HepG2 (cell line): ENCODE measurements around the gene TNFAIP1. TPM values are rescaled to one million over a fixed set of nuclear protein-coding genes. Genes with fewer than 3 reads are reported as not detected.

ENCODE experiments used
- ATAC-seq: fragments of 200-7000 bp; cut with Tn5 transposase; 3 replicates; pipeline ENCODE4 v1.9.1; 2020; ENCODE audit warnings: mild to moderate bottlenecking, moderate library complexity
- BruUV-seq: library from RNA; stranded (reverse); fragments of 400-500 nt; replicated peaks from 2 replicates; lab custom pipeline; 2021; lab: Mats Ljungman, UMichigan
- CTCF ChIA-PET: fragments of 300-600 bp; formaldehyde crosslinking; extraction: SDS; loops from one replicate; lab custom pipeline; 2021; ENCODE audit warnings: low total read pairs, inconsistent platforms, low intra/inter-chr PET ratio; lab: Yijun Ruan, JAX
- POLR2A ChIA-PET: fragments of 350-600 bp; sonication (Branson Sonifier 250); formaldehyde crosslinking; loops from one replicate; lab custom pipeline; 2020; ENCODE audit warnings: antibody characterized with exemption, inconsistent platforms; lab: Yijun Ruan, JAX
- DNase-seq: peaks from one replicate; pipeline ENCODE4 v3.0.0-alpha.2; 2015; ENCODE audit warnings: low spot score
- FAIRE-seq: peaks from 3 replicates; lab custom pipeline; 2011; peaks lifted over from hg19 to GRCh38; lab: Jason Lieb, UNC
- H2AFZ ChIP-seq: one replicate; pipeline ENCODE4 v1.6.1; 2011; ENCODE audit warnings: low read length, inconsistent platforms
- H3K27ac ChIP-seq: fragments of 300-600 bp; 3 replicates; pipeline ENCODE4 v1.8.0; 2011; ENCODE audit warnings: mixed run types, mild to moderate bottlenecking, mixed read lengths, low read length, inconsistent platforms; ENCODE audit not compliant: insufficient read depth; ENCODE audit errors: extremely low read length
- H3K27me3 ChIP-seq, 2 experiments: fragments of 200-600 bp in 1 of 2; 2 replicates in 1 of 2; 3 replicates in 1 of 2; pipeline versions ENCODE4 v1.6.0 to v1.8.0; 2011; ENCODE audit warnings: low read length in 2 of 2, mild to moderate bottlenecking in 2 of 2, moderate library complexity in 2 of 2, inconsistent platforms in 1 of 2; ENCODE audit not compliant: insufficient read depth in 2 of 2, control insufficient read depth in 1 of 2
- H3K36me3 ChIP-seq, 2 experiments: fragments of 200-600 bp in 1 of 2; replicated peaks in 1 of 2; 2 replicates in 1 of 2; 3 replicates in 1 of 2; pipeline versions ENCODE4 v1.5.1 to v1.8.0; 2011; ENCODE audit warnings: low read length in 2 of 2, inconsistent platforms in 1 of 2; ENCODE audit not compliant: insufficient read depth in 2 of 2, control insufficient read depth in 1 of 2
- H3K4me1 ChIP-seq: 2 replicates; pipeline ENCODE4 v1.5.1; 2012; ENCODE audit warnings: low read length, inconsistent platforms; ENCODE audit not compliant: insufficient read depth
- H3K4me2 ChIP-seq: 2 replicates; pipeline ENCODE4 v1.6.0; 2011; ENCODE audit warnings: low read depth, low read length, inconsistent platforms
- H3K4me3 ChIP-seq, 3 experiments: fragments of 200-600 bp in 1 of 3; sonication (generic), shearing (Covaris generic) in 1 of 3; replicated peaks in 1 of 3; 2 replicates each; pipeline ENCODE4 v1.5.1; 2011 to 2016; ENCODE audit warnings: low read length in 3 of 3, inconsistent platforms in 2 of 3, low read depth in 2 of 3, mild to moderate bottlenecking in 2 of 3, control low read depth in 1 of 3, mixed read lengths in 1 of 3; ENCODE audit not compliant: insufficient read depth in 1 of 3
- H3K79me2 ChIP-seq: one replicate; pipeline ENCODE4 v1.6.1; 2011; ENCODE audit warnings: low read length, inconsistent platforms; ENCODE audit not compliant: insufficient read depth
- H3K9ac ChIP-seq: 2 replicates; pipeline ENCODE4 v1.6.0; 2011; ENCODE audit warnings: mild to moderate bottlenecking, low read depth, low read length, inconsistent platforms; ENCODE audit not compliant: insufficient read depth
- H3K9me3 ChIP-seq: 2 replicates; pipeline ENCODE4 v1.5.1; 2012; ENCODE audit warnings: mild to moderate bottlenecking, low read length
- H4K20me1 ChIP-seq: 2 replicates; pipeline ENCODE4 v1.6.0; 2011; ENCODE audit warnings: inconsistent platforms, mild to moderate bottlenecking, low read length, moderate library complexity; ENCODE audit not compliant: insufficient read depth
- GFI1 ChIP-seq: sonication (generic); formaldehyde crosslinking; IDR thresholded peaks from 2 replicates; pipeline ENCODE4 v1.5.0; 2020; ENCODE audit warnings: missing genetic modification reagents, mild to moderate bottlenecking, borderline replicate concordance
- HMG20A ChIP-seq: IDR thresholded peaks from 2 replicates; pipeline ENCODE4 v1.6.1; 2016; ENCODE audit warnings: borderline replicate concordance
- NR2C2 ChIP-seq: sonication (generic); formaldehyde crosslinking; IDR thresholded peaks from 2 replicates; pipeline ENCODE4 v1.4.0; 2020; ENCODE audit warnings: missing genetic modification reagents, mild to moderate bottlenecking, moderate library complexity, borderline replicate concordance
- ZBTB33 ChIP-seq: sonication (generic); formaldehyde crosslinking; IDR thresholded peaks from 2 replicates; pipeline ENCODE4 v1.4.0; 2020; ENCODE audit warnings: missing genetic modification reagents
- ZNF281 ChIP-seq: sonication (generic); formaldehyde crosslinking; IDR thresholded peaks from 2 replicates; pipeline ENCODE4 v1.4.0; 2020; ENCODE audit warnings: missing genetic modification reagents, borderline replicate concordance
- WGBS: methylation state at CpG from one replicate; pipeline ENCODE4 v1.1.6; 2017; ENCODE audit warnings: low lambda C conversion rate; 5-methylcytosine and 5-hydroxymethylcytosine counted together
- in situ Hi-C: cut with HindIII; loops from 2 replicates; pipeline ENCODE4 v1.10.0; 2017; ENCODE audit warnings: low pct_unique_long_range_greater_than_20kb; ENCODE audit not compliant: extremely low pct_ligation_motif_present
- intact Hi-C: fragments of 100-400 bp; cut with micrococcal nuclease; formaldehyde crosslinking; loops from one replicate; pipeline ENCODE4 v1.10.0; 2022; ENCODE audit not compliant: unreplicated experiment
- polyA plus RNA-seq, 8 experiments: library from polyadenylated mRNA; depleted of rRNA in 3 of 8; stranded (reverse) in 7 of 8; unstranded in 1 of 8; fragments of >200 nt; fragmentation: Illumina TruSeq in 4 of 8; extraction: Trizol in 4 of 8; gene quantifications; 2 replicates each; pipeline versions ENCODE4 v1.2.1 to v1.2.3, GENCODE V29; 2011 to 2016; ENCODE audit warnings: low read depth in 4 of 8, missing spikeins in 1 of 8, mixed read lengths in 1 of 8; ENCODE audit not compliant: insufficient read depth in 1 of 8
- total RNA-seq, 5 experiments: library from RNA; depleted of rRNA; stranded (reverse); fragments of >200 nt; fragmentation: Illumina TruSeq; extraction: Trizol; gene quantifications; 2 replicates each; pipeline ENCODE4 v1.2.3, GENCODE V29; 2016; ENCODE audit warnings: low read depth in 1 of 5

TNFAIP1 gene
- total and polyA plus RNA-seq, 2 of the 13 experiments (the other 11 are each of a cell fraction or from before 2014, with no cell fraction given) = 17.5 to 40.6 TPM

GRCh38 chr17:28379814-28380801 is 44.5 kb downstream of the TNFAIP1 start (continued):
- TF ChIP-seq HMG20A (CRISPR knock-in tag) (peak; percentile 57; the same call in 1 of the 2 replicates), NR2C2 (CRISPR knock-in tag) (peak; percentile 54; the same call in 1 of the 2 replicates), ZNF281 (peak; percentile 51; the same call in 1 of the 2 replicates)

- H4K20me1 ChIP-seq = no peaks in the 10 kb centered on the region
- in situ Hi-C loops = no loop called here
- no peaks in the 10 kb centered on the region for H3K9me3 ChIP-seq
- no peaks in the 10 kb centered on the region for H3K36me3 ChIP-seq
- intact Hi-C loops = no loop called here
- peaks cover 26% of the 10 kb centered on the region for H3K4me1 ChIP-seq
- FAIRE-seq = no peak
- H3K9ac ChIP-seq = no peak overlapping the region
- H3K79me2 ChIP-seq = no peaks in the 10 kb centered on the region
- no peak overlapping the region for H3K27ac ChIP-seq
- H3K27me3 ChIP-seq = no peaks in the 10 kb centered on the region
- ChIA-PET CTCF (no interaction called here), POLR2A (interaction anchor here (0.6 to 5.7 kb wide), 10 partner anchors 8 to 24 kb away, joined by 3 to 107 read pairs (median 7); partner anchors contain the start of genes POLDIP2, SARM1 and VTN)
- WGBS = 97% methylated on average over 63 of the region's 72 CpGs
- no peak for ATAC-seq
- H3K4me3 ChIP-seq = no peak overlapping the region
- DNase-seq = no peak
- no TSS peak for BruUV-seq
- TF ChIP-seq GFI1 (CRISPR knock-in tag) = no peak
- peak; percentile 10; the same call in 1 of the 2 replicates for TF ChIP-seq ZBTB33 (CRISPR knock-in tag)
- H2AFZ ChIP-seq = no peak overlapping the region
- H3K4me2 ChIP-seq = no peak overlapping the region
Measured at GRCh38 chr17:28381141-28381825, 45.7 kb downstream of the TNFAIP1 start.
